Pancreas (tissue), 10 donors: ENCODE measurements around the gene SLIT3. TPM values are rescaled to one million over a fixed set of nuclear protein-coding genes. Genes with fewer than 3 reads are reported as not detected.

ENCODE experiments used
- ATAC-seq, 4 donors: fragments of 200-7000 bp; cut with Tn5 transposase; one replicate each; pipeline versions ENCODE4 v1.8.0 to v1.9.1; 2020; ENCODE audit warnings: mild to moderate bottlenecking in 4 of 4, moderate library complexity in 4 of 4
- DNase-seq, 6 donors: peaks; one replicate each; pipeline ENCODE4 v3.0.0-alpha.2; 2020
- FAIRE-seq: peaks from 2 replicates; lab custom pipeline; 2012; peaks lifted over from hg19 to GRCh38; lab: Jason Lieb, UNC
- H3K27ac ChIP-seq, 4 donors: fragments of 200-600 bp; sonication (generic); 1 replicate in 3 of 4; 2 replicates in 1 of 4; pipeline versions ENCODE4 v1.5.0 to v1.8.0; 2020
- H3K27me3 ChIP-seq, 4 donors: fragments of 200-600 bp; one replicate each; pipeline ENCODE4 v1.8.0; 2021
- H3K36me3 ChIP-seq, 3 donors: fragments of 200-600 bp; sonication (generic) in 1 of 3; one replicate each; pipeline versions ENCODE4 v1.5.0 to v1.8.0; 2020 to 2021
- H3K4me1 ChIP-seq, 3 donors: fragments of 200-600 bp; one replicate each; pipeline ENCODE4 v1.8.0; 2021
- H3K4me3 ChIP-seq, 4 donors: fragments of 200-600 bp; sonication (generic) in 2 of 4; one replicate each; pipeline versions ENCODE4 v1.5.0 to v1.8.0; 2020 to 2021
- H3K9me3 ChIP-seq, 4 donors: fragments of 200-600 bp; one replicate each; pipeline ENCODE4 v1.8.0; 2021
- WGBS, 2 donors: extraction: QIAGEN DNeasy Blood & Tissue Kit; methylation state at CpG; one replicate each; pipeline ENCODE4 v1.1.7; 2013; 5-methylcytosine and 5-hydroxymethylcytosine counted together
- intact Hi-C, 3 donors: fragments of 100-400 bp; cut with DNase I; formaldehyde crosslinking; loops; one replicate each; pipeline versions ENCODE4 v1.11.1 to v1.14.2; 2022
- polyA plus RNA-seq, 2 donors: library from polyadenylated mRNA; stranded (reverse); fragments of 200-250 nt; gene quantifications; one replicate each; pipeline ENCODE4 v1.2.3, GENCODE V29; 2013
- total RNA-seq, 6 donors: library from RNA; stranded (reverse); fragmentation: NEBNext Ultra II Directional in 4 of 6; extraction: Animal tissue kit (Norgen Biotek cat#: 25700) in 4 of 6; gene quantifications; one replicate each; pipeline versions ENCODE4 v1.2.1 to v1.2.4, GENCODE V29; 2021 to 2023
- TF ChIP-seq, protein P1 (sequence below), 4 donors: fragments of 200-600 bp; sonication (generic) in 3 of 4; IDR thresholded peaks; one replicate each; pipeline versions ENCODE4 v1.5.0 to v1.8.0; 2021; ENCODE audit warnings: antibody characterized with exemption in 4 of 4
- donor health status: healthy with polysubstance abuse.
- donor health status: DM: no; HTN: no; CAD: no; lungs with moderate emphysema.
- donor health status: DM: no; HTN: no; CAD: no.
- donor health status: control.
- donor health status: control.
- donor health status: Bipolar disorder and iron deficiency.
- donor health status: DM: yes; HTN: yes; CAD: no.
- donor health status: DM: no; HTN: no; CAD: no.
- donor health status: DM: no; HTN: no; CAD: no.
- donor health status: DM: yes; HTN: yes; CAD: no.

SLIT3 gene
- total and polyA plus RNA-seq, 8 donors = 1.1 to 11.4 (median 2.1) TPM

DNA sequence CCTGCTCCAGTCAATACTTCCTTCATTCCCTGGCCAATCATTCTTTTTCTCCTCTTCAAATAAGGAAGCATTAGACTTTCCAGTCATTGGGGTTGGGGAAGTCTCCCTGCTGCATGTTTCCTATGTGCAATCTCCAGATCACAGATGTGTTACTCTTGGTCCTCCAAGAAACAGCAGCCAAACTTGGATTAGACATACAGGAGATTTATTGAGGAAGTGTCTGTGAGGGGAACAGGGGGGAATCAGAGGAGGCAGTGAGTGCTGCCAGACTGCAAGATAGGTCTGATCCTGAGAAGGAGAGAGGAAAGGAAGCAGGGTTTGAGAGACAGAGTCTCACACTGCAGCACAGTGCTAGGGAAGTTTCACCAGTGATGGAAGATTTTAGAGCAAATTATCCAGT lies 40.6 kb upstream of the SLIT3 start:
- intact Hi-C loops = no loop called here
- FAIRE-seq = no peak
- Histone ChIP-seq H3K36me3 (no peaks in the 10 kb centered on the region), H3K4me1 (no peaks in the 10 kb centered on the region), H3K27me3 (no peaks in the 10 kb centered on the region), H3K9me3 (no peaks in the 10 kb centered on the region), H3K27ac (no peak overlapping the region), H3K4me3 (no peak overlapping the region)
- TF ChIP-seq, protein P1, sequence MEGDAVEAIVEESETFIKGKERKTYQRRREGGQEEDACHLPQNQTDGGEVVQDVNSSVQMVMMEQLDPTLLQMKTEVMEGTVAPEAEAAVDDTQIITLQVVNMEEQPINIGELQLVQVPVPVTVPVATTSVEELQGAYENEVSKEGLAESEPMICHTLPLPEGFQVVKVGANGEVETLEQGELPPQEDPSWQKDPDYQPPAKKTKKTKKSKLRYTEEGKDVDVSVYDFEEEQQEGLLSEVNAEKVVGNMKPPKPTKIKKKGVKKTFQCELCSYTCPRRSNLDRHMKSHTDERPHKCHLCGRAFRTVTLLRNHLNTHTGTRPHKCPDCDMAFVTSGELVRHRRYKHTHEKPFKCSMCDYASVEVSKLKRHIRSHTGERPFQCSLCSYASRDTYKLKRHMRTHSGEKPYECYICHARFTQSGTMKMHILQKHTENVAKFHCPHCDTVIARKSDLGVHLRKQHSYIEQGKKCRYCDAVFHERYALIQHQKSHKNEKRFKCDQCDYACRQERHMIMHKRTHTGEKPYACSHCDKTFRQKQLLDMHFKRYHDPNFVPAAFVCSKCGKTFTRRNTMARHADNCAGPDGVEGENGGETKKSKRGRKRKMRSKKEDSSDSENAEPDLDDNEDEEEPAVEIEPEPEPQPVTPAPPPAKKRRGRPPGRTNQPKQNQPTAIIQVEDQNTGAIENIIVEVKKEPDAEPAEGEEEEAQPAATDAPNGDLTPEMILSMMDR (IDR thresholded peaks at IDR 0.05) = no peak
- ATAC-seq = no peak
- no peak for DNase-seq

DNA sequence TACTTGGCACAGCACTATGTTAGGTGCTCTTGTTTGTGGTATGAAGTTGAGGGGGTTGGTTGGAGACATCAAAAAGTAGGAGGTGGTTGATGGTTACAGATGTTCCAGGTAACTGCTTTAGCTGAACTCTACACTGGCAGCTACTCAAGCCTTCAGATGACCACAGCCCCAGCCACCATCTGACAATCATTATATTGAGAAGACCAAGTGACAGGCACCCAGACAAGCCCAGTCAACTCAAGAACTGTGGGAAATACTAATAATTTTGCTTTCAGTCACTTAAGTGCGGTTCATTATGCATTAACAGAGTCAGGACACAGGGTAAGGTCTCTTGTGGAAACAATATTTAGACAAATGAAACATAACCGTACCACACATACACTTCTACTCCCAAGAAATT lies 38.9 kb upstream of the SLIT3 start:
- no peaks in the 10 kb centered on the region for H3K27me3 ChIP-seq
- ATAC-seq (no peak), DNase-seq (no peak), FAIRE-seq (no peak)
- TF ChIP-seq, protein P1 (IDR thresholded peaks at IDR 0.05) = no peak
- 68 to 90% methylated on average over 2 of the region's 2 CpGs for WGBS, 2 donors
- no peaks in the 10 kb centered on the region for H3K9me3 ChIP-seq
- no peaks in the 10 kb centered on the region for H3K4me1 ChIP-seq
- no peaks in the 10 kb centered on the region for H3K36me3 ChIP-seq
- intact Hi-C loops = no loop called here
- no peak overlapping the region for H3K4me3 ChIP-seq
- H3K27ac ChIP-seq = no peak overlapping the region

DNA sequence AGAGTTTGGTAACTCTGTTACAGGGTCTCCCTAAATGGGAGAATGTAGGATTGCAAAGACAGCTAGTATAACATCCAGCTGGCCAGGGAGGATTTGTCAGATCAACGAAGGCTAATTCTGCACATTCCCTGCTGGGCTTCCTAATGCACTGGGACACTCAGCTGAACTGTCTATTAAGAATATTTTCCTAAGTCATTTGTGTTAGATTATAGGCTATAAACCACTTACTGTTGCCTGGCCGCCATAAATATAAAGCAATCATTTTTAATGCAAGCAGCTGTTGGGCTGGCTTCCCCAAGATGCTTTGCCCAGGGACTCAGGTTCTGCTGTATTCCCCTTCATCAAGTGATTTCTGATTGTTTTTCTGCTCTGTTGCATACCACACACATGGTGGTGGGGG lies 35.3 kb upstream of the SLIT3 start:
- 48 to 64% methylated on average over 2 of the region's 2 CpGs for WGBS, 2 donors
- no peak for FAIRE-seq

DNA sequence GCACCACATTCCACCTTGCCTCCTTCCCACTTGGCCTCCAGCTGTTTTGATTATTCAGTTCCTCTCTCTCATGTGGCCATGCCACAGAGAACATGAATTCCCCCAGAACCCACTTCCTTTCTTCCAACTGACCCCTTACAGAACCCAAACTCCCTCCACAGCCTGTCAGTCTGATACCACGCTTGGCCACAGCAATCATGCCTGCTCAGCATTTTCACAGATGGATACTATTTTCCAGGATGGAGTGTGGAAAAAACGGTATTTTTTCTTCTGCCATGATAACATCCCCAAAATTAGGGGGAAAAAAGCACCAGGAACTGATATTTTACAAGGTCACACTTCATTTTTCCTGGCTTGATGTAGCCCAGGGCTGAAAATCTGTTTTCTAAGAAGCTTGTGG lies 34.9 kb upstream of the SLIT3 start:
- intact Hi-C loops = no loop called here
- ATAC-seq = no peak
- Histone ChIP-seq H3K27me3 (no peaks in the 10 kb centered on the region), H3K27ac (no peak overlapping the region), H3K36me3 (no peaks in the 10 kb centered on the region), H3K4me1 (no peaks in the 10 kb centered on the region), H3K9me3 (no peaks in the 10 kb centered on the region), H3K4me3 (no peak overlapping the region)
- DNase-seq = no peak
- TF ChIP-seq, protein P1 (IDR thresholded peaks at IDR 0.05) = no peak
- WGBS, 2 donors = 53 to 62% methylated on average over 2 of the region's 2 CpGs
- no peak for FAIRE-seq

More for the DNA sequence above, 35.3 kb upstream of the SLIT3 start:
- no peaks in the 10 kb centered on the region for H3K9me3 ChIP-seq
- H3K4me3 ChIP-seq = no peak overlapping the region
- ATAC-seq (no peak), DNase-seq (no peak)
- no peak overlapping the region for H3K27ac ChIP-seq
- no peaks in the 10 kb centered on the region for H3K4me1 ChIP-seq
- TF ChIP-seq, protein P1 (IDR thresholded peaks at IDR 0.05) = no peak
- intact Hi-C loops = no loop called here
- no peaks in the 10 kb centered on the region for H3K36me3 ChIP-seq
- no peaks in the 10 kb centered on the region for H3K27me3 ChIP-seq

DNA sequence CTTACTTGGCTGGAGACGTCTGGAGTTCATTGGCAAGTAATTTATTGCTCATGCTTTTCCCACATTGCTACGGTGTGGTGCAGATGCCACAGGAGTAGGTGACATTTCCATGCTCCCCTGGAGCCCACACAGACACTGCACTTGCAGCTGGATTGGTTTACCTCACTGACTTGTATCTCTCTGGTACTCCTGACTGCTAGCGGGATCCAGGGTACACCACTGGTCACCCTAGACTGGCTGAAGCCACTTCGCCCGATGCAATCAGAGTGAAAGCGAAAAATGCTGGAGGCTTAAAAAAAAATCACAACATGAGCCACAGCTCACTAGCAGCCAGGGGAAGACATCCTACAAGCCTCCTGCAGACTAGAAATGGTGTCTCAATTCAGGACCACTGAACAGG lies 32.6 kb upstream of the SLIT3 start:
- WGBS, 2 donors = 73 to 89% methylated on average over 6 of the region's 6 CpGs
- ATAC-seq = no peak
- H3K4me1 ChIP-seq = no peaks in the 10 kb centered on the region
- TF ChIP-seq, protein P1 (IDR thresholded peaks at IDR 0.05) = no peak
- no peaks in the 10 kb centered on the region for H3K36me3 ChIP-seq
- H3K27ac ChIP-seq = no peak overlapping the region
- FAIRE-seq = no peak
- intact Hi-C loops = no loop called here
- H3K27me3 ChIP-seq = no peaks in the 10 kb centered on the region
- no peaks in the 10 kb centered on the region for H3K9me3 ChIP-seq
- DNase-seq = no peak
- no peak overlapping the region for H3K4me3 ChIP-seq
